ENCODE data around the gene UQCRH.

DNA sequence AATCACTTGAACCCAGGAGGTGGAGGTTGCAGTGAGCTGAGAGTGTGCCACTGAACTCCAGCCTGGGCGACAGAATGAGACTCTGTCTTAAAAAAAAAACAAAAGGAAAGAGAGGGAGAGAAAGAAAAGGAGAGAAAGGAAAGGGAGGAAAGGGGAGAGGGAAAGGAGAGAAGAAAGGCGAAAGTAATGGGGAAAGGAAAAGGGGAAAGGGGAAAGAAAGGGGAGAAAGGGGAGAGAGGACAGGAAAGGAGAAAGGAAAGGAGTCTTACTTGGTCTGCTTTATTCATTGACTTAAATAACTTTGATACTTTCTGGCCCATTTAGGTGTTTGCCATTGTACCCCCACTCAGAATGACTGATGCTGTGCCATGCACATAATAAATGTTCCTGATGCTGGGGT is 48.9 kb downstream of the UQCRH start:
- TF ChIP-seq, protein P1, sequence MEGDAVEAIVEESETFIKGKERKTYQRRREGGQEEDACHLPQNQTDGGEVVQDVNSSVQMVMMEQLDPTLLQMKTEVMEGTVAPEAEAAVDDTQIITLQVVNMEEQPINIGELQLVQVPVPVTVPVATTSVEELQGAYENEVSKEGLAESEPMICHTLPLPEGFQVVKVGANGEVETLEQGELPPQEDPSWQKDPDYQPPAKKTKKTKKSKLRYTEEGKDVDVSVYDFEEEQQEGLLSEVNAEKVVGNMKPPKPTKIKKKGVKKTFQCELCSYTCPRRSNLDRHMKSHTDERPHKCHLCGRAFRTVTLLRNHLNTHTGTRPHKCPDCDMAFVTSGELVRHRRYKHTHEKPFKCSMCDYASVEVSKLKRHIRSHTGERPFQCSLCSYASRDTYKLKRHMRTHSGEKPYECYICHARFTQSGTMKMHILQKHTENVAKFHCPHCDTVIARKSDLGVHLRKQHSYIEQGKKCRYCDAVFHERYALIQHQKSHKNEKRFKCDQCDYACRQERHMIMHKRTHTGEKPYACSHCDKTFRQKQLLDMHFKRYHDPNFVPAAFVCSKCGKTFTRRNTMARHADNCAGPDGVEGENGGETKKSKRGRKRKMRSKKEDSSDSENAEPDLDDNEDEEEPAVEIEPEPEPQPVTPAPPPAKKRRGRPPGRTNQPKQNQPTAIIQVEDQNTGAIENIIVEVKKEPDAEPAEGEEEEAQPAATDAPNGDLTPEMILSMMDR (CRISPR knock-in tag; IDR thresholded peaks at IDR 0.05): no peak
- TF ChIP-seq ARHGAP35 (CRISPR knock-in tag; IDR thresholded peaks at IDR 0.05; ENCODE audit: borderline replicate concordance): no peak

Data from HepG2 (cell line).